ENCODE results near the gene UNC5CL. TPM values are rescaled to one million over a fixed set of nuclear protein-coding genes. Genes with fewer than 3 reads are reported as not detected.
A peak's percentile ranks its signal among the peaks of the same experiment; 100 is the strongest.

Gene UNC5CL
- total RNA-seq, 2 donors from 2014 or later: 0.46 to 1.6 TPM

DNA sequence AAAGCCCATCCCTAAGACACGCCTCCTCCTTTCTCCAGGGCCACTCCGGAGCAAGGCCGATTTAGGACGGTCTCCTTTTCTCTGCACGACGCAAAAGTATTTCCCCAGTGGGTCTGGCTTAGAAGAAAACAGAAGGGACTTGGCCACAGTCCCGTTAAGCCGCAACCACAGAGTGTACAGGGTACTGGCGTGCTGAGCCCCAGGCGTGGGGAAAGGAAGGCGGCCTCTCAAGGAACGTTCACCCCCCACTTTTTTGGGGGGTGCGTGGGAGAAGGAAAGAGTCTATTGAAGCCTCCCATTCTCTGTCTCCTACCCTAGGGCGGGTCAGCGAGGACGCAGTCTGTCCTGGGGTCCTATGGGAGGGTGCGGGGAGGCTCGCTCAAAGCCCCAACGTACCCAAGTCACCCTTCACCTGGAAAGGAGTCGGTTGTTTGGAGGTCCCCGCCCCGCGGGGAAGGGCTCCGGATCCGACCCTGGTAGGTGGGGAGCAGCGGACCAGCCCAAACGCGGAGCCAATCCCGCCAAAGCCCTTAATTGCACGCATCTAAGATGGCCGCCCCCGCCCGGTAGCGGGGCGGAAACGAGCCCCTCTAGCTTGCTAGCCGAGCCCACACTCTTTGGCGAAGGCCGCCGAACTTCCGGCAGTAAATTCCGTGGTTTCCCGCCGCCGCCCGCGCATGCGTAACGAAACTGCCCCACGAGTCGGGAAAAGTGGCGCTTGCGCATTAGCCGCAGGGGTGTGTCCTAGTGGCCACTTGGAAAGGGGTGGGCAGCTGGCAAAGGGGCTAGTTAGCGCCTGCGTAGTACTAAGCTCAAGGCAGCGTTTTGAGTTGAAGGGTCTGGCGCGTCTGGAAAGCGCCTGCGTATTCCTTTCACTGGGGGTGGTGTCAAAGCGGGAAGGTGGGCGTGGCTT, 33.2 kb upstream of the UNC5CL start, which contains the start of gene OARD1:
Gene OARD1 (minus strand): TSS at position 434 of the 913 bp plus-strand sequence. CDS start 722 bp downstream, outside the sequence.
- peak; percentile 99 for DNase-seq (ENCODE audit: low spot score)
- Histone ChIP-seq H3K27ac (peak within 1 kb of the TSS; percentile 98 to 100), H3K4me1 (replicated peaks) (peaks cover 10% of the 10 kb centered on the region), H3K27me3 (replicated peaks; ENCODE audit: insufficient read depth) (no peaks in the 10 kb centered on the region), H3K36me3 (no peaks in the 10 kb centered on the region), H3K4me3 (peak within 1 kb of the TSS; percentile 64 to 91), H3K9me3 (no peaks in the 10 kb centered on the region)
- under 1% methylated on average over 63 of the region's 63 CpGs for WGBS
- intact Hi-C loops (cut with DNase I): no loop called here
- TF ChIP-seq, protein P1, sequence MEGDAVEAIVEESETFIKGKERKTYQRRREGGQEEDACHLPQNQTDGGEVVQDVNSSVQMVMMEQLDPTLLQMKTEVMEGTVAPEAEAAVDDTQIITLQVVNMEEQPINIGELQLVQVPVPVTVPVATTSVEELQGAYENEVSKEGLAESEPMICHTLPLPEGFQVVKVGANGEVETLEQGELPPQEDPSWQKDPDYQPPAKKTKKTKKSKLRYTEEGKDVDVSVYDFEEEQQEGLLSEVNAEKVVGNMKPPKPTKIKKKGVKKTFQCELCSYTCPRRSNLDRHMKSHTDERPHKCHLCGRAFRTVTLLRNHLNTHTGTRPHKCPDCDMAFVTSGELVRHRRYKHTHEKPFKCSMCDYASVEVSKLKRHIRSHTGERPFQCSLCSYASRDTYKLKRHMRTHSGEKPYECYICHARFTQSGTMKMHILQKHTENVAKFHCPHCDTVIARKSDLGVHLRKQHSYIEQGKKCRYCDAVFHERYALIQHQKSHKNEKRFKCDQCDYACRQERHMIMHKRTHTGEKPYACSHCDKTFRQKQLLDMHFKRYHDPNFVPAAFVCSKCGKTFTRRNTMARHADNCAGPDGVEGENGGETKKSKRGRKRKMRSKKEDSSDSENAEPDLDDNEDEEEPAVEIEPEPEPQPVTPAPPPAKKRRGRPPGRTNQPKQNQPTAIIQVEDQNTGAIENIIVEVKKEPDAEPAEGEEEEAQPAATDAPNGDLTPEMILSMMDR (IDR thresholded peaks at IDR 0.05): peak in 2 of 4 experiments; percentile 43 to 52
- TF ChIP-seq POLR2A (IDR thresholded peaks at IDR 0.05) (peak; percentile 62), POLR2AphosphoS5 (IDR thresholded peaks at IDR 0.05) (peak; percentile 93)

DNA sequence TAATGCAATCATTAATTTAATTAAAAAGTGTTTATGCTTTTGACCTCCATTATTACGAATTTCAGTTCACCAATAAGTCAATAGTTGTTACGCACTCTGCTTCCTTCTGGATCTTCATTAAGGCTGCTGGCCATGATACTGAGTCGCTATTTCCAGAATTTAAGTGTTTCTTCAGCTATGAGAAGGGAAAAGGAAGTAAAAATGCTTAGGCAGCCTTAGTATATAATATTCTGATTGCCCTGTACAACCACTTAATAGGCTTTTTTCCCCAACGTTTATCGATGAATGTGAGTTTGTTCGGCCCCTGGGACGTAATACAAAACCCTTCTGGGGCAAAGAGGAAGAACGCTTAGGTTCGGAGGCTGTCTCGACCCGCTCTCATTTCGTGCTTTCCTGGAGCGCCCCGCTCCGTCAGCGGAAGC, 32.5 kb upstream of the UNC5CL start:
- no peak for DNase-seq (ENCODE audit: low spot score)

DNA sequence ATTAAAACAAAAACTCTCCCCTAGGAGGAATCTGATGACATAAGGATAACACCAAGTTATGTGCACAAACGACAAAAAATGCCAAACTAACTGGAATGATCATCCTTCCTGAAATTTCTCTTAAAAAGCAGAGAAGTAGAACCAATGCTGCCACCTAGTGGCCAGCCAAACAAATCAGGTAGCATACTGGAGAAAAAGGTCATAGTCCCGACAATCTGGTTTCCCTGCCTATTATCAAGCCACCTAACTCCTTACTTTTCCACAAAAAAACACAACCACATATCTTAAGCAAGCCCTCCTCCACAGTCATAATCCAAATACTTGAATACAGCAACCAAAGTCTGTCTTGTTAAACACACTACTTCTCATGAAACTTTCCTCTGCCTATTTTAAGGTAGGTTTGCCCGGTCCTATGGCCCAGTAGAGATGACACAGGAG, 27.9 kb upstream of the UNC5CL start:
- intact Hi-C loops (cut with DNase I): no loop called here
- no peaks in the 10 kb centered on the region for H3K27me3 ChIP-seq (replicated peaks; ENCODE audit: insufficient read depth)
- no peaks in the 10 kb centered on the region for H3K9me3 ChIP-seq
- TF ChIP-seq POLR2A (IDR thresholded peaks at IDR 0.05) (no peak), POLR2AphosphoS5 (IDR thresholded peaks at IDR 0.05) (peak; percentile 27)
- TF ChIP-seq, protein P1 (IDR thresholded peaks at IDR 0.05): peak; percentile 55 to 91 (median 75)
- H3K27ac ChIP-seq: no peak overlapping the region
- 24% methylated on average over 3 of the region's 3 CpGs for WGBS
- no peaks in the 10 kb centered on the region for H3K36me3 ChIP-seq
- no peaks in the 10 kb centered on the region for H3K4me1 ChIP-seq (replicated peaks)
- H3K4me3 ChIP-seq: no peak overlapping the region
- peak; percentile 72 for DNase-seq (ENCODE audit: low spot score)

More for the DNA sequence above, 32.5 kb upstream of the UNC5CL start:
- peak overlapping the region; percentile 64 to 91 for H3K4me3 ChIP-seq
- H3K36me3 ChIP-seq: no peaks in the 10 kb centered on the region
- intact Hi-C loops (cut with DNase I): no loop called here
- H3K27me3 ChIP-seq (replicated peaks; ENCODE audit: insufficient read depth): no peaks in the 10 kb centered on the region
- peak overlapping the region; percentile 98 to 100 for H3K27ac ChIP-seq
- under 1% methylated on average over 16 of the region's 16 CpGs for WGBS
- peaks cover 10% of the 10 kb centered on the region for H3K4me1 ChIP-seq (replicated peaks)
- no peaks in the 10 kb centered on the region for H3K9me3 ChIP-seq
- TF ChIP-seq POLR2AphosphoS5 (IDR thresholded peaks at IDR 0.05) (peak; percentile 71), POLR2A (IDR thresholded peaks at IDR 0.05) (peak; percentile 31)
- TF ChIP-seq, protein P1 (IDR thresholded peaks at IDR 0.05): no peak

DNA sequence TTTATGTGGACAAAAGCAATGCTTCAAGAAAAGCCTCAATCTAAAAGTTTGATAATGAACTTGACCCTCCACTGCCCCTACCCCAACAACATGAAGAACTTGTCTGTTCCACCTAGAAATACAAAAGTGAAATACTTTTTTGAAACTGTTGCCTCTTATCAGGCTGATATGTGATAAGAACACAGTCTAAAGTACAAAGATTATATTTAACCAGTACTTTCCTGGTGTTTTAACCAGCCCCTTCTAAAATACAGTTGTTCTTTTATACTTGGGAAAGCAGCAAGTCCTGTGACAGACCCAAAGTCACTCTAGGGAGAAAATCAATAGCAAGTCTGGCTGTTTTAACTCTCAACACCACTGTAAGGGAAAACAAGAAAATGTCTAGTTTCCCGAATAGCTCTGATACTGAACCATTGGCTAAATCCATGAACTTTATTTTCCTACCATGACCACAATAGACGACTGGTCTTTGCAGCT, 26.6 kb upstream of the UNC5CL start:
- H3K36me3 ChIP-seq: no peaks in the 10 kb centered on the region
- no peak for TF ChIP-seq POLR2A (IDR thresholded peaks at IDR 0.05)
- no peak overlapping the region for H3K27ac ChIP-seq
- H3K27me3 ChIP-seq (replicated peaks; ENCODE audit: insufficient read depth): no peaks in the 10 kb centered on the region
- 94% methylated on average over 2 of the region's 2 CpGs for WGBS
- no peak overlapping the region for H3K4me3 ChIP-seq
- H3K4me1 ChIP-seq (replicated peaks): no peaks in the 10 kb centered on the region
- no peaks in the 10 kb centered on the region for H3K9me3 ChIP-seq
- DNase-seq (ENCODE audit: low spot score): no peak
- intact Hi-C loops (cut with DNase I): no loop called here

DNA sequence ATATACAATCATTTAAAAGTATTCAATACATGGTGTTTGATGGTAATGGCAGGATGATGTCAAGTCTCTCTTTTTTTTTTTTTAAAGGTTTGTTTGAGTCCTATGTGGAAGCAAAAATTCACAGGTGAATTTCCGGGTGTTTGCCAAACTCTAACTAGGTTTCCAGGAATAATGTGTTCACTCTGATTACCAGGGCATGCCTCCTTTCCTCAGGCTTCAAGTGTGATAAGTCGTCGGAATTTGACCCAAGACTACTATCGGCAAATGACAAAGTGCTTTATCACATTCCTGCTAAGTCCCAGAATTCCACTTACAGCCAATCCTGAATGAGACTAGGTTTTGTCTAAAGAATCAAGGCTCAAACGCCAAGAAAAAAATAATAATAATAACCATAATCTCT, 25.8 kb upstream of the UNC5CL start:
- Histone ChIP-seq H3K27ac (no peak overlapping the region), H3K4me1 (replicated peaks) (no peaks in the 10 kb centered on the region), H3K4me3 (no peak overlapping the region), H3K27me3 (replicated peaks; ENCODE audit: insufficient read depth) (no peaks in the 10 kb centered on the region), H3K36me3 (no peaks in the 10 kb centered on the region), H3K9me3 (no peaks in the 10 kb centered on the region)
- DNase-seq (ENCODE audit: low spot score): no peak
- WGBS: 86% methylated on average over 5 of the region's 5 CpGs
- TF ChIP-seq POLR2A (IDR thresholded peaks at IDR 0.05): no peak
- TF ChIP-seq, protein P1 (IDR thresholded peaks at IDR 0.05): no peak
- TF ChIP-seq POLR2AphosphoS5 (IDR thresholded peaks at IDR 0.05): no peak
- intact Hi-C loops (cut with DNase I): no loop called here
